Measurements from ENCODE around the gene MAPRE2.

MAPRE2 gene

GRCh38 chr18:35030277-35030989 is 10.8 kb upstream of the MAPRE2 start:
- Histone ChIP-seq H3K79me1 (ENCODE audit: low read length) (no peaks in the 10 kb centered on the region), H4K12ac (ENCODE audit: low read depth, low read length) (no peak overlapping the region), H3K23ac (ENCODE audit: low read length) (no peak overlapping the region), H2BK12ac (ENCODE audit: low read length) (no peak overlapping the region), H3K4me2 (ENCODE audit: low read length) (no peak overlapping the region), H3K27me3 (ENCODE audit: insufficient read depth, low read length) (no peaks in the 10 kb centered on the region), H3K14ac (ENCODE audit: low read length) (no peak overlapping the region), H2BK120ac (ENCODE audit: insufficient read depth, low read length, poor library complexity) (no peak overlapping the region), H2AFZ (ENCODE audit: insufficient read depth, low read length, poor library complexity) (no peak overlapping the region), H3K4ac (ENCODE audit: low read depth, low read length) (no peak overlapping the region), H3K9me3 (ENCODE audit: insufficient read depth, low read depth, low read length) (no peaks in the 10 kb centered on the region), H2BK5ac (ENCODE audit: low read depth, low read length, poor library complexity) (no peak overlapping the region), H3K79me2 (ENCODE audit: control insufficient read depth, insufficient read depth, low read length, poor library complexity) (no peaks in the 10 kb centered on the region), H3K4me3 (ENCODE audit: low read depth, low read length) (no peak overlapping the region), H4K8ac (ENCODE audit: low read depth, low read length) (no peak overlapping the region), H3K36me3 (ENCODE audit: control insufficient read depth in 1 of 2, insufficient read depth in 2 of 2, low read length in 2 of 2) (no peaks in the 10 kb centered on the region), H3K9ac (ENCODE audit: low read length) (no peak overlapping the region), H2AK5ac (ENCODE audit: low read length) (no peak overlapping the region), H3K4me1 (ENCODE audit: control insufficient read depth in 1 of 2, insufficient read depth in 2 of 2, low read length in 2 of 2) (no peaks in the 10 kb centered on the region), H4K91ac (ENCODE audit: low read depth, low read length) (no peak overlapping the region), H3K27ac (ENCODE audit: low read depth, low read length) (no peak overlapping the region), H3K18ac (ENCODE audit: low read length) (no peak overlapping the region)
- WGBS (ENCODE audit: extremely low coverage, insufficient coverage, insufficient read length), result no CpG with 5 or more reads among the region's 3 CpGs
- DNase-seq, result peak; percentile 45 to 74

- DNase-seq, result peak; percentile 48 to 81
- Histone ChIP-seq H3K14ac (ENCODE audit: low read length) (no peak overlapping the region), H4K12ac (ENCODE audit: low read depth, low read length) (no peak overlapping the region), H2BK12ac (ENCODE audit: low read length) (no peak overlapping the region), H3K9me3 (ENCODE audit: insufficient read depth, low read depth, low read length) (no peaks in the 10 kb centered on the region), H3K4me1 (ENCODE audit: control insufficient read depth in 1 of 2, insufficient read depth in 2 of 2, low read length in 2 of 2) (no peaks in the 10 kb centered on the region), H3K79me2 (ENCODE audit: control insufficient read depth, insufficient read depth, low read length, poor library complexity) (no peaks in the 10 kb centered on the region), H2AFZ (ENCODE audit: insufficient read depth, low read length, poor library complexity) (no peak overlapping the region), H2BK120ac (ENCODE audit: insufficient read depth, low read length, poor library complexity) (no peak overlapping the region), H3K9ac (ENCODE audit: low read length) (no peak overlapping the region), H3K4me2 (ENCODE audit: low read length) (no peak overlapping the region), H2BK5ac (ENCODE audit: low read depth, low read length, poor library complexity) (no peak overlapping the region), H3K23ac (ENCODE audit: low read length) (no peak overlapping the region), H3K36me3 (ENCODE audit: control insufficient read depth in 1 of 2, insufficient read depth in 2 of 2, low read length in 2 of 2) (no peaks in the 10 kb centered on the region), H2AK5ac (ENCODE audit: low read length) (no peak overlapping the region), H3K79me1 (ENCODE audit: low read length) (no peaks in the 10 kb centered on the region), H4K91ac (ENCODE audit: low read depth, low read length) (no peak overlapping the region), H3K4me3 (ENCODE audit: low read depth, low read length) (no peak overlapping the region), H3K4ac (ENCODE audit: low read depth, low read length) (no peak overlapping the region), H3K27me3 (ENCODE audit: insufficient read depth, low read length) (no peaks in the 10 kb centered on the region), H3K27ac (ENCODE audit: low read depth, low read length) (no peak overlapping the region), H4K8ac (ENCODE audit: low read depth, low read length) (no peak overlapping the region), H3K18ac (ENCODE audit: low read length) (no peak overlapping the region)
- WGBS (ENCODE audit: extremely low coverage, insufficient coverage, insufficient read length), result no CpG with 5 or more reads among the region's 1 CpG
Measured at GRCh38 chr18:35032113-35032512, 9.1 kb upstream of the MAPRE2 start.

- Histone ChIP-seq H2AFZ (ENCODE audit: insufficient read depth, low read length, poor library complexity) (no peak overlapping the region), H3K9me3 (ENCODE audit: insufficient read depth, low read depth, low read length) (no peaks in the 10 kb centered on the region)
- WGBS (ENCODE audit: extremely low coverage, insufficient coverage, insufficient read length), result no CpG with 5 or more reads among the region's 1 CpG
Measured at GRCh38 chr18:35038029-35038428, 3.2 kb upstream of the MAPRE2 start.

GRCh38 chr18:35038881-35039491 is 2.2 kb upstream of the MAPRE2 start:
- no peaks in the 10 kb centered on the region for H3K4me1 ChIP-seq (ENCODE audit: control insufficient read depth in 1 of 2, insufficient read depth in 2 of 2, low read length in 2 of 2)
- no CpG with 5 or more reads among the region's 2 CpGs for WGBS (ENCODE audit: extremely low coverage, insufficient coverage, insufficient read length)
- no peak overlapping the region for H2AFZ ChIP-seq (ENCODE audit: insufficient read depth, low read length, poor library complexity)
- no peaks in the 10 kb centered on the region for H3K79me2 ChIP-seq (ENCODE audit: control insufficient read depth, insufficient read depth, low read length, poor library complexity)
- no peak overlapping the region for H2AK5ac ChIP-seq (ENCODE audit: low read length)
- H3K18ac ChIP-seq (ENCODE audit: low read length), result no peak overlapping the region
- H3K9me3 ChIP-seq (ENCODE audit: insufficient read depth, low read depth, low read length), result no peaks in the 10 kb centered on the region
- H4K8ac ChIP-seq (ENCODE audit: low read depth, low read length), result no peak overlapping the region
- no peak overlapping the region for H4K12ac ChIP-seq (ENCODE audit: low read depth, low read length)
- H2BK12ac ChIP-seq (ENCODE audit: low read length), result no peak overlapping the region
- H3K4ac ChIP-seq (ENCODE audit: low read depth, low read length), result no peak overlapping the region
- H3K9ac ChIP-seq (ENCODE audit: low read length), result no peak overlapping the region
- no peak overlapping the region for H2BK5ac ChIP-seq (ENCODE audit: low read depth, low read length, poor library complexity)
- H3K27ac ChIP-seq (ENCODE audit: low read depth, low read length), result no peak overlapping the region
- H3K4me2 ChIP-seq (ENCODE audit: low read length), result no peak overlapping the region
- no peak overlapping the region for H2BK120ac ChIP-seq (ENCODE audit: insufficient read depth, low read length, poor library complexity)
- H3K27me3 ChIP-seq (ENCODE audit: insufficient read depth, low read length), result no peaks in the 10 kb centered on the region
- DNase-seq, result no peak
- H3K79me1 ChIP-seq (ENCODE audit: low read length), result peaks cover 2% of the 10 kb centered on the region
- H3K14ac ChIP-seq (ENCODE audit: low read length), result no peak overlapping the region
- H3K23ac ChIP-seq (ENCODE audit: low read length), result no peak overlapping the region
- H4K91ac ChIP-seq (ENCODE audit: low read depth, low read length), result no peak overlapping the region
- H3K4me3 ChIP-seq (ENCODE audit: low read depth, low read length), result no peak overlapping the region
- no peaks in the 10 kb centered on the region for H3K36me3 ChIP-seq (ENCODE audit: control insufficient read depth in 1 of 2, insufficient read depth in 2 of 2, low read length in 2 of 2)

More at GRCh38 chr18:35038029-35038428, 3.2 kb upstream of the MAPRE2 start:
- no peak overlapping the region for H3K4me2 ChIP-seq (ENCODE audit: low read length)
- no peak overlapping the region for H3K4ac ChIP-seq (ENCODE audit: low read depth, low read length)
- H4K8ac ChIP-seq (ENCODE audit: low read depth, low read length), result no peak overlapping the region
- no peak overlapping the region for H2BK120ac ChIP-seq (ENCODE audit: insufficient read depth, low read length, poor library complexity)
- H3K14ac ChIP-seq (ENCODE audit: low read length), result no peak overlapping the region
- no peak overlapping the region for H4K91ac ChIP-seq (ENCODE audit: low read depth, low read length)
- no peak overlapping the region for H4K12ac ChIP-seq (ENCODE audit: low read depth, low read length)
- no peaks in the 10 kb centered on the region for H3K27me3 ChIP-seq (ENCODE audit: insufficient read depth, low read length)
- no peak overlapping the region for H3K18ac ChIP-seq (ENCODE audit: low read length)
- H2BK12ac ChIP-seq (ENCODE audit: low read length), result no peak overlapping the region
- no peak overlapping the region for H3K4me3 ChIP-seq (ENCODE audit: low read depth, low read length)
- no peaks in the 10 kb centered on the region for H3K4me1 ChIP-seq (ENCODE audit: control insufficient read depth in 1 of 2, insufficient read depth in 2 of 2, low read length in 2 of 2)
- H3K23ac ChIP-seq (ENCODE audit: low read length), result no peak overlapping the region
- no peaks in the 10 kb centered on the region for H3K36me3 ChIP-seq (ENCODE audit: control insufficient read depth in 1 of 2, insufficient read depth in 2 of 2, low read length in 2 of 2)
- no peak for DNase-seq
- peaks cover 2% of the 10 kb centered on the region for H3K79me1 ChIP-seq (ENCODE audit: low read length)
- H3K9ac ChIP-seq (ENCODE audit: low read length), result no peak overlapping the region
- no peak overlapping the region for H2BK5ac ChIP-seq (ENCODE audit: low read depth, low read length, poor library complexity)
- H3K79me2 ChIP-seq (ENCODE audit: control insufficient read depth, insufficient read depth, low read length, poor library complexity), result no peaks in the 10 kb centered on the region
- H3K27ac ChIP-seq (ENCODE audit: low read depth, low read length), result no peak overlapping the region
- H2AK5ac ChIP-seq (ENCODE audit: low read length), result no peak overlapping the region
